ENCODE data around the gene GADD45B. TPM values are rescaled to one million over a fixed set of nuclear protein-coding genes. Genes with fewer than 3 reads are reported as not detected.

GADD45B gene, protein sequence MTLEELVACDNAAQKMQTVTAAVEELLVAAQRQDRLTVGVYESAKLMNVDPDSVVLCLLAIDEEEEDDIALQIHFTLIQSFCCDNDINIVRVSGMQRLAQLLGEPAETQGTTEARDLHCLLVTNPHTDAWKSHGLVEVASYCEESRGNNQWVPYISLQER
- total RNA-seq (2021) (12.3 and 16.4 TPM in 2 replicates), Bru-seq, nascent RNA (percentile 64 among the genes with signal in this experiment), BruChase-seq, experiment 1, labeled RNA remaining after a 2-hour chase (percentile 55 among the genes with signal in this experiment), BruChase-seq, experiment 2, labeled RNA remaining after a 6-hour chase (percentile 50 among the genes with signal in this experiment)
- long read RNA-seq, transcript GADD45B-201 (4 exons, 1,373 nt): major isoform, 11 of 12 reads
- long read RNA-seq, partial matches to known transcripts: 0 of 12 reads
- long read RNA-seq, other reads (novel, unspliced or antisense): 1 of 12 reads

DNA sequence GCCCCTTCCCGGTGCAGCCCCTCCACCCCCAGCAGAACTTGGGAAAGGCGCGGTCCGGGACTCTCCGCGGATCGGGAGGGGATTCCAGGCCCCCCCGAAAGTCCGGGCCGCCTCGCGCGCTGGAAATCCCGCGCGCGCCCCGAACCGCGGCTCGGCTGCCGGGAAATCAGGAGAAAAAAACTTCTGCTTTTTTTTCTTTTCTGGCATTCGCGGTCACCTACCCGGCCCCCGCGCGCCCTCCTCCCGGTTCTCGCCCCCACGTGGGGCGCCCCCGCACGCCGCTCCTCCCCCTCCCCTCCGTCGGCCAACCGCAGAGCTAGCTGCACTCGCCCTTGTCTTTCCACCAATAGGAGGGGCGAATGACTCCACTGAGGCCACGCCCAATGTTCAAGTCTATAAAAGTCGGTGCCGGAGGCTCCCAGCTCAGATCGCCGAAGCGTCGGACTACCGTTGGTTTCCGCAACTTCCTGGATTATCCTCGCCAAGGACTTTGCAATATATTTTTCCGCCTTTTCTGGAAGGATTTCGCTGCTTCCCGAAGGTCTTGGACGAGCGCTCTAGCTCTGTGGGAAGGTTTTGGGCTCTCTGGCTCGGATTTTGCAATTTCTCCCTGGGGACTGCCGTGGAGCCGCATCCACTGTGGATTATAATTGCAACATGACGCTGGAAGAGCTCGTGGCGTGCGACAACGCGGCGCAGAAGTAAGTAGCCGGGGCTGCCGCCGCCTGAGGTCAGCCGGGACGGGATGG, at the start of gene GADD45B:
Gene GADD45B, plus strand, starts transcription at position 426 of the 749 bp plus-strand sequence. Its CDS starts 232 bp downstream, at position 658.
- Histone ChIP-seq H3K27ac (ENCODE audit: low read depth, low read length, poor library complexity, severe bottlenecking) (peak within 1 kb of the TSS; percentile 65), H3K36me3 (ENCODE audit: insufficient read depth, low read length, poor library complexity, severe bottlenecking) (no peaks in the 10 kb centered on the region), H3K4me1 (ENCODE audit: insufficient read depth, low read length, poor library complexity, severe bottlenecking) (peaks cover 33% of the 10 kb centered on the region), H3K9me3 (ENCODE audit: low read depth, low read length, poor library complexity, severe bottlenecking) (no peaks in the 10 kb centered on the region), H3K4me3 (ENCODE audit: low read depth, low read length, poor library complexity, severe bottlenecking) (peak within 1 kb of the TSS; percentile 81), H3K27me3 (replicated peaks; ENCODE audit: insufficient read depth, low read depth, low read length, poor library complexity) (no peaks in the 10 kb centered on the region)
- BruUV-seq (replicated peaks): no TSS peak
- intact Hi-C loops (cut with micrococcal nuclease; ENCODE audit: unreplicated experiment): loop anchor here (5.0 kb wide), 1 partner anchor 66 kb away; no protein-coding TSS in a partner anchor
- DNase-seq (ENCODE audit: low spot score): peak; percentile 98
- ChIA-PET CTCF (interaction anchor here (0.6 to 3.6 kb wide), 7 partner anchors 18 to 161 kb away, joined by 3 to 23 read pairs (median 5); no protein-coding TSS in a partner anchor), POLR2A (ENCODE audit: low non-redundant PET) (interaction anchor here (0.5 to 1.5 kb wide), 18 partner anchors 8 to 1391 kb away, joined by 3 to 16 read pairs (median 4); no protein-coding TSS in a partner anchor)
- TF ChIP-seq EZH2 (IDR thresholded peaks at IDR 0.05; ENCODE audit: borderline replicate concordance, low read depth, low read length, poor library complexity, severe bottlenecking) (no peak), CTCF (conservative IDR thresholded peaks at IDR 0.05; ENCODE audit: low read depth, low read length) (no peak)

DNA sequence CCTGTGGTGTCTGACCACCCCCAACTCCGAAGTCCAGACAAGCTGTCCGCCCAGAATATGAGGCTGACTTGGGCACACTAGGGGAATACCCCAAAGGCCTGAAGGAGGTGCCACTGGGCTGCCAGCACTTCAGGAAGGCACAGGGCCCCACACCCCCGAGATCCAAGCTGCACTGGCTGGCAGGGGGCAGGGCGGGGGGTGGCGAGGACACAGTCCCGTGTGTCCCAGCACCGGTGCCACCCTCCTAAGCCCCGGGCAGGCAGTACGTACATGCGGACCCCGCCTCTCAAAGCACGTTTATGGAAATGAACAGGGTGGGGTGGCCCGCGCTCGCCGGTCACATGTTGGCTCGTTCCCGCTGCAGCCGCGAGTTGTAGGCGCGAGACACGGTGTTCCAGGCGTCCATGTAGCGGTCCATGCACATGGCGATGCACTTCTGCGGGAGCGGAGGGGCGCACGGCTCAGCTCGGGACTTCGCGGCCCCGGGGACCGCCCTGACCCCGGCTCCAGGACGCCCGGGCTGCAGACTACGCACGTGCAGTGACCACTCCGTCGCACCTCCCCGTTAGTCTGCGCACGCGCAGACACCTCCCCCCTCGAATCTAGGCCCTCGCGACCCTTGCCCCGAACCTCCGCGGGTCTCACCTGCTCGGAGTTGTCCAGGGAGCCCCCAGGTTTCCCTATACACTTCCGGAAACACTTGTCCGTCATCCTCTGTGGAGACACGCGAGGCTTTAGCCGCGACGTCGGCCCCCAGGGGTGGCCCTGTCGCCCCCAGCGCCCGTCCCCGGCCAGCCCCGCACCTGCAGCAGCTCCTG, 49.1 kb upstream of the GADD45B start:
- DNase-seq (ENCODE audit: low spot score): peak; percentile 64
- TF ChIP-seq CTCF (conservative IDR thresholded peaks at IDR 0.05; ENCODE audit: low read depth, low read length) (0 out of 2 replicates have a peak, but pooled peaks have one; percentile 14), EZH2 (IDR thresholded peaks at IDR 0.05; ENCODE audit: borderline replicate concordance, low read depth, low read length, poor library complexity, severe bottlenecking) (no peak)
- Histone ChIP-seq H3K9me3 (ENCODE audit: low read depth, low read length, poor library complexity, severe bottlenecking) (no peaks in the 10 kb centered on the region), H3K4me1 (ENCODE audit: insufficient read depth, low read length, poor library complexity, severe bottlenecking) (peaks cover 36% of the 10 kb centered on the region), H3K27ac (ENCODE audit: low read depth, low read length, poor library complexity, severe bottlenecking) (peak overlapping the region; percentile 99), H3K36me3 (ENCODE audit: insufficient read depth, low read length, poor library complexity, severe bottlenecking) (peaks cover 20% of the 10 kb centered on the region), H3K4me3 (ENCODE audit: low read depth, low read length, poor library complexity, severe bottlenecking) (peak overlapping the region; percentile 90), H3K27me3 (replicated peaks; ENCODE audit: insufficient read depth, low read depth, low read length, poor library complexity) (no peaks in the 10 kb centered on the region)
- intact Hi-C loops (cut with micrococcal nuclease; ENCODE audit: unreplicated experiment): loop anchor here (5.0 kb wide), 1 partner anchor 185 kb away; no protein-coding TSS in a partner anchor
- CTCF ChIA-PET: interaction anchor here (1.1 to 1.4 kb wide), 2 partner anchors 184 to 187 kb away, joined by 5 to 7 read pairs; no protein-coding TSS in a partner anchor
- BruUV-seq (replicated peaks): TSS peak; percentile 36
- POLR2A ChIA-PET (ENCODE audit: low non-redundant PET): no interaction called here

All from A673 (cell line).